Measurements from ENCODE around the gene SEC16A.

SEC16A gene, protein sequence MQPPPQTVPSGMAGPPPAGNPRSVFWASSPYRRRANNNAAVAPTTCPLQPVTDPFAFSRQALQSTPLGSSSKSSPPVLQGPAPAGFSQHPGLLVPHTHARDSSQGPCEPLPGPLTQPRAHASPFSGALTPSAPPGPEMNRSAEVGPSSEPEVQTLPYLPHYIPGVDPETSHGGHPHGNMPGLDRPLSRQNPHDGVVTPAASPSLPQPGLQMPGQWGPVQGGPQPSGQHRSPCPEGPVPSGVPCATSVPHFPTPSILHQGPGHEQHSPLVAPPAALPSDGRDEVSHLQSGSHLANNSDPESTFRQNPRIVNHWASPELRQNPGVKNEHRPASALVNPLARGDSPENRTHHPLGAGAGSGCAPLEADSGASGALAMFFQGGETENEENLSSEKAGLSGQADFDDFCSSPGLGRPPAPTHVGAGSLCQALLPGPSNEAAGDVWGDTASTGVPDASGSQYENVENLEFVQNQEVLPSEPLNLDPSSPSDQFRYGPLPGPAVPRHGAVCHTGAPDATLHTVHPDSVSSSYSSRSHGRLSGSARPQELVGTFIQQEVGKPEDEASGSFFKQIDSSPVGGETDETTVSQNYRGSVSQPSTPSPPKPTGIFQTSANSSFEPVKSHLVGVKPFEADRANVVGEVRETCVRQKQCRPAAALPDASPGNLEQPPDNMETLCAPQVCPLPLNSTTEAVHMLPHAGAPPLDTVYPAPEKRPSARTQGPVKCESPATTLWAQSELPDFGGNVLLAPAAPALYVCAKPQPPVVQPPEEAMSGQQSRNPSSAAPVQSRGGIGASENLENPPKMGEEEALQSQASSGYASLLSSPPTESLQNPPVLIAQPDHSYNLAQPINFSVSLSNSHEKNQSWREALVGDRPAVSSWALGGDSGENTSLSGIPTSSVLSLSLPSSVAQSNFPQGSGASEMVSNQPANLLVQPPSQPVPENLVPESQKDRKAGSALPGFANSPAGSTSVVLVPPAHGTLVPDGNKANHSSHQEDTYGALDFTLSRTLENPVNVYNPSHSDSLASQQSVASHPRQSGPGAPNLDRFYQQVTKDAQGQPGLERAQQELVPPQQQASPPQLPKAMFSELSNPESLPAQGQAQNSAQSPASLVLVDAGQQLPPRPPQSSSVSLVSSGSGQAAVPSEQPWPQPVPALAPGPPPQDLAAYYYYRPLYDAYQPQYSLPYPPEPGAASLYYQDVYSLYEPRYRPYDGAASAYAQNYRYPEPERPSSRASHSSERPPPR (N-terminal part only)

GRCh38 chr9:136482793-136483588 is at the start of gene SEC16A:
SEC16A (minus strand) TSS chr9:136483040; CDS start chr9:136477615, 5,425 bp downstream.
- peak; percentile 87 for DNase-seq (ENCODE audit: low read depth)

DNA sequence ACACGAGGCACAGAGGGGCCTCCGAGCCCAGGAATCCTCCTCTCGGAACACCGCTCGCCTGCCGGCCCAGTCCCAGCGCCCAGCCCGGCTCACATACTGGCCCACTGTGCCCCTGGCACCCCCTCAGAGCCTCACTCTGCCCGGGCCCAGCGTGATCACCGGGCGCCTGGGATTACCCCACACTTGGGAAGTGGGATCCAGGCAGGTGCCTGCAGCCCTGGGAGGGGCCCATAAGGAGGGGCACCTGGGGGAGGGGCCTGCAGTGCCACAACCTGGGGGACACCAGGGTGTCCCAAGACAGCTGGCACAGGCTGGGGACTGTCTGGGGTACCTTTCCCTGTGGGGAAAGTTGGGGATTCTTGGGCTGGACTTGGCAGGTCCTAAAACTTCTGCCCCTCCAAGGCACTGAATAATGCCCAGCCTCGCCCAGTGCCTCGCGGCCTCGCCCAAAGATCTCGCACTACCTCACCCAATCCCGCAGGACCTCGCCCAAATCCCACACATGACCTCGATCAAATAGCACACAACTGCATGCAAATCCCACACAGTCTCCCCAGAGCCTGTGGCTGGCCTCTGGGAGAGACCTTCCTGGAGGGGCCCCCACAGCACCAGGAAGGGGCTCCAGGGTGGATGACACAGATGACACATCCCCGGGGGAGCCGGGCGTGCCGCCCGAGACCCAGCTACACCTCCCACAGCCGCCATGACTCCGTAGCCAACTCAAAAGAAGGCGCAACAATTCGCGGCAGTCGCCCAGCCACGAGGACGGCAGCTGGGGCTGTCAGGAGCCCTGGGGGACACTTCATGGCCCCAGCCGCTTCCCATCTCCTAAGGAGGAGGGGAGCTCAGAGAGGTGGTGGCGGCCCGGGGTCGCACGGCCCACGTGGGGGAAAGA is 49.3 kb upstream of the SEC16A start:
- no peak for DNase-seq (ENCODE audit: low read depth)

- no peak for DNase-seq (ENCODE audit: low read depth)
Measured at GRCh38 chr9:136531186-136531903, 48.5 kb upstream of the SEC16A start.

- DNase-seq (ENCODE audit: low read depth) = no peak
Measured at GRCh38 chr9:136530461-136531089, 47.7 kb upstream of the SEC16A start.

DNA sequence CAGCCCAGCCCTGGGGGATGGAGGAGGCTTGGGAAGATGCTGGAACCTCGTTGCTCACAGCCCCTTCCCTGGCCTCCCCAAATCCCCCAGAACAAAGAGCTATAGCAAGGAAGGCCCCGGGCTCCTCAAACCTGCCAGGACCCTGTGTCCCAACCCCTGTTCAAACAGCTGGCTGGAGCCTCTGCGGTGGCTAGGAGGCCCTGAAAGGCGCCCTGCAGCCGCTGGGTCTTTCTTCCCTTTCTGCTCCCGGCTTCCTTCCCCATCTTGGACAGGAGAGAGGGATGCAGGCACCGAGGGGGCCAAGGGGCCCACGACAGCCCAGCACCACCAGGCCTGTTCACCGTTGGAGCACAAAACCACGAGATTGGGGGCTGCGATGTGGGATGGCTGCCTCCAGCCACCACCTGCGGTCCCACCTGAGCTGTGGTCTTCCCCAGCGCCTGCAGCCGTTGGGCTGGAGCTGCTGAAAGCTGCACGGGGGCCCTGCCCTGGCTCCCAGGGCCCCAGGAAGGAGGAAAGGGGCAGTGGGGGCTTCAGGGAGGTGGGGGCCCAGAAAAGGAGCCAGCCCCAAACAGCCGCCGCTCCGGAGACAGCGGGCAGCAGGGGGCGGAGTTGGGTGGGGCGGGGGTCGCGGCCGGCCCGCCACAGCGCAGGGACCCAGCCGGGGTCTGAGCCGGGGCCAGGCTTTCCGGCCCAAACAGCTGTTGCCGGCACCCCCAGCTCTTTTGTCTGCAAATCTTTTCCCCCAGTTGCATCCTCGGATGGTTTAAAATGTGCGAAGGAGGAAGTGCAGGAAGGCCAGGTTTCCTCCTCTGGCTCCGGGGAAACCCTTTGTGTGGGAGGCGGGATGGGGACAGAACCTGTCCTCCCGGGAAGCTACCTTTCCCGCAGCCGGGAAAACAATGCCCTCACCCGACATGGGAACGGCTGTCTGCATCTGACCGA is 46.9 kb upstream of the SEC16A start:
- no peak for DNase-seq (ENCODE audit: low read depth)

DNA sequence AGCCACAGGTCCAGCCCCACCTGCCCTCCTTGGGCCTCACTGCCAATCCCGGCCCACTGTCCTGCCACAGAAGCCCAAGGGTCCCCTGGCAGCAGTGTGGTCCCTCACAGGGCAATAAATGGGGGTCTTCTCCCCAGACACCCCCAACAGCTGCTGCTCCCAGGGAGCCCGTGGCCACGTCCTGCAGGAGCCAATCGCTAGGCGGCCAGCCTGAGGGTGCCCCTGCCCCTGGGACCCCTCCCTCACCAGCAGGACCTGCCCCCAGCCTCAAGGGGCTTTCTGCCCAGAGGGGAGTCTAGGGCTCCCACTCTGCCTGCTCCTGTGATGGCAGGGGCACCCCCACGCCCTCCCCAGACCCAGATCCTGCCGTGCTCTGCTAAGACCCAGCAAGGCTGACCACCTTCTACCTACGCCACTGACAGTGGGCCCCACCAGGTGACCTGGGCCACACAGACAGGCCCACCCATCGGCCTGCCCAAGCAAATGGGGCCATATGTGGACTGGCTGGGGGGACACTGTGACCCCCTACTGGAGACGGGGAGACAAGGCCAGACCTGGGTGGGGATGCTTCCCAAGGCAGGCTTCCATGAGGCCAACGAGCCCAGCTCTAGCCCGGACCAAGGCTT is 46.0 kb upstream of the SEC16A start:
- no peak for DNase-seq (ENCODE audit: low read depth)

GRCh38 chr9:136527721-136528710 is 45.2 kb upstream of the SEC16A start:
- DNase-seq (ENCODE audit: low read depth) = no peak

DNA sequence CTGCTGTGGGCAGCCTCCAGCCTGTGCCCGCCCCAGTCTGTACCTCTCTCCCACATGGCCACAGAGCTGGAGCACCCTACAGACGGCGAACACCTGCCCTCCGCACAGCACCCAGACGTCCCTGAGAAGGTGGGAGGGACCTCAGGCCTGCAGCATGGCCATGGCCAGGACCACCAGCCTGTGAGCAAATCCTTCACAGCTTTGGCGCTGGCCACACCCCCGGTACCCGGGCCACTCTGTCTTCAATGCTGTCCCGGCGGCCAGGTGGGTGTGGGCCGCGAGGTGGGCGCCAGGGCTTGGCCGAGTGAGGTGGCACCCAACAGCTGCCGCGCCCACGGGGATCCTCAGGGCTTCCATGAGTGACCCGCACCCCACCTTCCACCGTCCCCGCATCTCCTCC is 44.3 kb upstream of the SEC16A start:
- DNase-seq (ENCODE audit: low read depth) = no peak

DNA sequence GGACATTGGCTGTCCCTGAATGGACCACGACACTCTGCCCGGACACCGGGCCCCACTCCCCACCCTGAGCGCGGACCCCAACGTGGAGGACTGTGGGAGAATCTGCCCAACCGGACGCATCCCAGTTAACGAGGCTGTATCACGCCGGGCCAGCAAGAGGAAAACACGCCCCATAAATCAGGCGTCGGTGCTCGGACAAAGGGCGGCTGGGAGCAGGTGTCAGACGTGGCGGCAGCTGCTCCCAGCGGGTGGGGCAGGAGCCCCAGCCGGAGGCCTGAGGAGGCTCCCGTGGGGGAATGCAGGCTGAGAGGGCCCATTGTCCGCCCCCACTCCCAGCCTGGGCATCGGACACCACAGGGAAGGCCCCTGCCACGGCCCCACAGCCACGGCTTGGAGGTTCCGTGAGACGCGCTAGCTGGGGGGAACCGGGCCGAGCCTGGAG is 43.8 kb upstream of the SEC16A start:
- DNase-seq (ENCODE audit: low read depth) = no peak

DNA sequence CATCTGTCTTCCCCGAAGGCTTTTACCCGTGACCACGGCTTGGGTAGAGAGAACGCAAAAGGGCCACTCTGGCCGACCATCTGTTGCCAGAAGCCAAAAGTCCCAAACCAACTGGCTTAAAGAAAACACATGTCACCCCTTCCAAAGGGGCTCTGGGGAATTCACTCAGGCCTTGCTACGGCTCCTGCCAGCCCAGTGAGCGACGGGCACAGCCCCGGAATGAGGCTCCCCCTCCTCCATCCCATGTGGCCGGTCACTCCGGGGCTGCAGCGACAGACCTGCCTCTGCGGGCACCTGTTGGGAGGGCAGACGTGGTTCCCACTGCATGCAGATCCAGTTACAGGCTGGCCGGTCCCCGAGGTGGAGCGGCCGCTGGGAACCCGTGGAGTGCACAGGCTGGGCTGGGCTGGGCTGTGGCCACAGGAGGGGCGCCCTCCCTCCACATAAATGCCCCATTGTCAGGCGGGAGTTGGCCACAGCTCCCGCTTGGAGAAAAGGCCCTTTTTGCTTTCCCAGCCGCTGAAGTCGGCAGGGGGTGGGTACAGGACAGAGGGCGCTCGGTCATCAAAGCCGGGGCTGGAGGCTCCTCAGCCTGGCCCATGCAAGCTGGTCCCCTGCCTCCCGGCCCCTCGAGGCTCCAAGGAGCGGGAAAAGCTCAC is 43.1 kb upstream of the SEC16A start:
- no peak for DNase-seq (ENCODE audit: low read depth)

DNA sequence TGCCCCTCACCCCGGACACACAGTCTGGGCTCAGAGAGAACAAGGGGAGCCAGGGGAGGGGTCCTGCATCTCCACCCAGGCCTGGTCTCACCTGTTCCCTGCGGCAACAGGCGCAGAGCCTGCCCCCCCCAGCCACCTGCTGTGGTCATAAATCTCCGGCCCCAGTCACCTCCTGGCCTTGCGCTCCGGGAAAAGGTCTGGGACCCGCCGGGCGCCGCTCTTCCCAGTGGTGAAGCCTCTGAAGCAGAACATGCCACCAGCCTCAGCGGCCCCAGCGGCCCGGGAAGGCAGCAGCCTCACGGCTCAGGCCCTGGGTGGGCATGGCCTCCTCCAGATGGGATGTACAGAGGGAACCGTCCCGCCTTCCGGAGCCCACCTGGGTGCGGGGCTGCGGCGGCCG is 42.4 kb upstream of the SEC16A start:
- DNase-seq (ENCODE audit: low read depth) = no peak

GRCh38 chr9:136522314-136523237 is 39.7 kb upstream of the SEC16A start:
- DNase-seq (ENCODE audit: low read depth) = no peak

DNA sequence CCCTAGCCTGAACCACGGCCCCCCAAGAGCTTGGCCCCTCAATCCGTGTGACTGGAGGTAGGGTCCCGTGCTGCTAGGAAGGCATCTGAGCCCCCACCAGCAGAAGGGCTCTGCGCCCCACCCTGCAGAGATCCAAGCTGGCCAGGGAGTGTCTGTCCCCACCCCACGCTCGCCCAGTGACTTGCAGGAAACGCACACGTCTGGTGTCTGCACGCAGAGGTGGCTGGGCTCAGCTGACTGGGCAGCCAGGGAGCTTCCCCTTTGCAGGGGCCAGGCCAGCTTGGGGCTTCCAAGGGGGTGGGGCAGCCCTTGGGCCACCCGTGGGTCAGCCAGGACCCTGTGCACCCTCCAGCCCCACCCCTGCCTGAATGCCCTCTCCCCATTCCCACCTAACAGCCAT is 38.7 kb upstream of the SEC16A start:
- DNase-seq (ENCODE audit: low read depth) = no peak

GRCh38 chr9:136520053-136520540 is 37.3 kb upstream of the SEC16A start:
- no peak for DNase-seq (ENCODE audit: low read depth)
